ENCODE measurements around the gene SLC26A11.

DNA sequence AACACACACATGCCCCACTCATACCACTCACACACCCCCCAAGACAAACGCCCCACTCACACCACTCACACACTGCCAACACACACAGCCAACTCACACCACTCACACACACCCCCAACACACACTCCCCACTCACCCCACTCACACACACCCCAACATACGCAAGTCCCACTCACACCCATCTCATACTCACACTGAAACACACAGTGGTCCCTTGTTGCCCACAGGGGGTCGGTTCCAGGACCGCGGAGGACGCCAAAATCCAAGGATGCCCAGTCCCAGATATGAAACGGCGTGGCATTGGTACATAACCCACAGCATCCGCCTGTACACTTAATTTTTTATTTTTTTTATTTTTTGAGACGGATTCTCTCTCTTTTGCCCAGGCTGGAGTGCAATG is 61.3 kb downstream of the SLC26A11 start:
- TF ChIP-seq POLR2A (IDR thresholded peaks at IDR 0.05; ENCODE audit: low read depth, low read length) (no peak), POLR2AphosphoS5 (IDR thresholded peaks at IDR 0.05; ENCODE audit: low read depth, low read length) (no peak), TAF1 (IDR thresholded peaks at IDR 0.05; ENCODE audit: borderline replicate concordance, low read depth, low read length) (no peak)

Measured in GM12892 (cell line).